A673 (cell line): ENCODE results near the gene FBRS. TPM values are rescaled to one million over a fixed set of nuclear protein-coding genes. Genes with fewer than 3 reads are reported as not detected.

Experiments used
- BruUV-seq: library from RNA; stranded (reverse); fragments of 400-500 nt; replicated peaks from 2 replicates; lab custom pipeline; 2021; lab: Mats Ljungman, UMichigan
- CTCF ChIA-PET: fragments of 300-600 bp; sonication (Branson Sonifier 250); formaldehyde crosslinking; loops from one replicate; lab custom pipeline; 2022; ENCODE audit warnings: antibody characterized with exemption; lab: Charles Lee
- POLR2A ChIA-PET: fragments of 300-600 bp; sonication (Branson Sonifier 250); formaldehyde crosslinking; loops from one replicate; lab custom pipeline; 2022; ENCODE audit warnings: antibody characterized with exemption; ENCODE audit not compliant: low non-redundant PET; lab: Charles Lee
- DNase-seq: peaks from one replicate; pipeline ENCODE4 v3.0.0-alpha.2; 2015; ENCODE audit warnings: low spot score
- H3K27ac ChIP-seq: fragments of 200-600 bp; sonication (generic); 2 replicates; pipeline ENCODE4 v1.5.1; 2016; ENCODE audit warnings: mixed run types, low read depth, mild to moderate bottlenecking, mixed read lengths, antibody characterized with exemption, low read length; ENCODE audit not compliant: poor library complexity, severe bottlenecking
- H3K27me3 ChIP-seq: fragments of 200-600 bp; sonication (generic); replicated peaks from 2 replicates; pipeline ENCODE4 v1.6.1; 2017; ENCODE audit warnings: mixed run types, low read depth, mild to moderate bottlenecking, mixed read lengths, antibody characterized with exemption, low read length; ENCODE audit not compliant: insufficient read depth, poor library complexity
- H3K36me3 ChIP-seq: fragments of 200-600 bp; sonication (generic); 2 replicates; pipeline ENCODE4 v1.6.1; 2016; ENCODE audit warnings: mixed run types, mild to moderate bottlenecking, mixed read lengths, antibody characterized with exemption, low read length; ENCODE audit not compliant: insufficient read depth, poor library complexity, severe bottlenecking
- H3K4me1 ChIP-seq: fragments of 200-600 bp; sonication (generic); 2 replicates; pipeline ENCODE4 v1.6.1; 2017; ENCODE audit warnings: mixed run types, mild to moderate bottlenecking, mixed read lengths, antibody characterized with exemption, low read length; ENCODE audit not compliant: insufficient read depth, poor library complexity, severe bottlenecking
- H3K4me3 ChIP-seq: fragments of 200-600 bp; sonication (generic); 2 replicates; pipeline ENCODE4 v1.5.1; 2016; ENCODE audit warnings: low read depth, mixed run types, mild to moderate bottlenecking, mixed read lengths, low read length; ENCODE audit not compliant: poor library complexity, severe bottlenecking
- H3K9me3 ChIP-seq: fragments of 200-600 bp; sonication (generic); 2 replicates; pipeline ENCODE4 v1.6.1; 2016; ENCODE audit warnings: mixed run types, low read depth, mild to moderate bottlenecking, mixed read lengths, antibody characterized with exemption, low read length; ENCODE audit not compliant: poor library complexity, severe bottlenecking
- EZH2 ChIP-seq: fragments of 200-600 bp; sonication (generic); IDR thresholded peaks from 2 replicates; pipeline ENCODE4 v1.6.1; 2017; ENCODE audit warnings: borderline replicate concordance, low read depth, mild to moderate bottlenecking, mixed read lengths, antibody characterized with exemption, low read length; ENCODE audit not compliant: poor library complexity, severe bottlenecking
- intact Hi-C: fragments of 100-400 bp; cut with micrococcal nuclease; formaldehyde crosslinking; loops from one replicate; pipeline ENCODE4 v1.10.0; 2022; ENCODE audit not compliant: unreplicated experiment
- total RNA-seq: library from RNA; stranded (reverse); gene quantifications from 2 replicates; pipeline ENCODE4 v1.2.3, GENCODE V29; 2021
- TF ChIP-seq, protein P1 (sequence below): fragments of 300-800, 200-600 bp; sonication (generic); conservative IDR thresholded peaks from 2 replicates; pipeline ENCODE4 v1.5.1; 2017; ENCODE audit warnings: low read depth, mild to moderate bottlenecking, antibody characterized with exemption, low read length, moderate library complexity, mixed read lengths

The FBRS gene
- total RNA-seq, 1 experiment from 2014 or later: 79.9 TPM

DNA sequence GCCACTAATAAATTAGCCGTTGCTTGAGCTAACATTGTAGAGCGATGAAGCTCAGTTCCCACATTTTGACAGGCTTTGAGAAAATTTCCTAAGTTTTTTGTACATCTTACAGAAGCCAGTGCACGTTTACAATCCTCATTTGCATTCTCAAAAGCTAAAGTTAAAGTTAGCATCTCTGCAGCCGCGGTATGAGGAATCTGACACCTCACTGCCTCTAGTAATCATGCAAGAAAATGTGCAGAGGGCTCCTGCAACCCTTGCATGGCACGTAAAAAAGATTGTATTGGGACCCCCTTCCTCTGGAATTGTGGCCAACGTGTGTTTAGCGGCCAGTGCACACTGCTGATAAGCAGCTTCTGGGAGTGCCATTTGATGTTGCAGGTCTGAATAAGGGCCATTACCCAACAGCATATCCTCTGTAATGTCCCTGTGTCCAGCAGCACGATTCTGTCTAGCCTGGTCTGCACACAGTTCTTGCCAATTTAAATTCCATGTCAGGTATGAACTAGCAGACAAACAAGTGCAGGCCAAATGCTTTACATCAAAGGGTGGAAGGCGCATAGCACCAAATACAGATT is 35.7 kb upstream of the FBRS start:
- no peaks in the 10 kb centered on the region for H3K9me3 ChIP-seq
- no TSS peak for BruUV-seq
- TF ChIP-seq, protein P1, sequence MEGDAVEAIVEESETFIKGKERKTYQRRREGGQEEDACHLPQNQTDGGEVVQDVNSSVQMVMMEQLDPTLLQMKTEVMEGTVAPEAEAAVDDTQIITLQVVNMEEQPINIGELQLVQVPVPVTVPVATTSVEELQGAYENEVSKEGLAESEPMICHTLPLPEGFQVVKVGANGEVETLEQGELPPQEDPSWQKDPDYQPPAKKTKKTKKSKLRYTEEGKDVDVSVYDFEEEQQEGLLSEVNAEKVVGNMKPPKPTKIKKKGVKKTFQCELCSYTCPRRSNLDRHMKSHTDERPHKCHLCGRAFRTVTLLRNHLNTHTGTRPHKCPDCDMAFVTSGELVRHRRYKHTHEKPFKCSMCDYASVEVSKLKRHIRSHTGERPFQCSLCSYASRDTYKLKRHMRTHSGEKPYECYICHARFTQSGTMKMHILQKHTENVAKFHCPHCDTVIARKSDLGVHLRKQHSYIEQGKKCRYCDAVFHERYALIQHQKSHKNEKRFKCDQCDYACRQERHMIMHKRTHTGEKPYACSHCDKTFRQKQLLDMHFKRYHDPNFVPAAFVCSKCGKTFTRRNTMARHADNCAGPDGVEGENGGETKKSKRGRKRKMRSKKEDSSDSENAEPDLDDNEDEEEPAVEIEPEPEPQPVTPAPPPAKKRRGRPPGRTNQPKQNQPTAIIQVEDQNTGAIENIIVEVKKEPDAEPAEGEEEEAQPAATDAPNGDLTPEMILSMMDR: no peak
- TF ChIP-seq EZH2: no peak
- H3K36me3 ChIP-seq: no peaks in the 10 kb centered on the region
- H3K4me1 ChIP-seq: no peaks in the 10 kb centered on the region
- no peak for DNase-seq
- POLR2A ChIA-PET: no interaction called here
- no peak overlapping the region for H3K27ac ChIP-seq
- intact Hi-C loops: loop anchor here (10.0 kb wide), 2 partner anchors 62 to 578 kb away; no protein-coding TSS in a partner anchor
- CTCF ChIA-PET: no interaction called here
- H3K4me3 ChIP-seq: no peak overlapping the region
- no peaks in the 10 kb centered on the region for H3K27me3 ChIP-seq

DNA sequence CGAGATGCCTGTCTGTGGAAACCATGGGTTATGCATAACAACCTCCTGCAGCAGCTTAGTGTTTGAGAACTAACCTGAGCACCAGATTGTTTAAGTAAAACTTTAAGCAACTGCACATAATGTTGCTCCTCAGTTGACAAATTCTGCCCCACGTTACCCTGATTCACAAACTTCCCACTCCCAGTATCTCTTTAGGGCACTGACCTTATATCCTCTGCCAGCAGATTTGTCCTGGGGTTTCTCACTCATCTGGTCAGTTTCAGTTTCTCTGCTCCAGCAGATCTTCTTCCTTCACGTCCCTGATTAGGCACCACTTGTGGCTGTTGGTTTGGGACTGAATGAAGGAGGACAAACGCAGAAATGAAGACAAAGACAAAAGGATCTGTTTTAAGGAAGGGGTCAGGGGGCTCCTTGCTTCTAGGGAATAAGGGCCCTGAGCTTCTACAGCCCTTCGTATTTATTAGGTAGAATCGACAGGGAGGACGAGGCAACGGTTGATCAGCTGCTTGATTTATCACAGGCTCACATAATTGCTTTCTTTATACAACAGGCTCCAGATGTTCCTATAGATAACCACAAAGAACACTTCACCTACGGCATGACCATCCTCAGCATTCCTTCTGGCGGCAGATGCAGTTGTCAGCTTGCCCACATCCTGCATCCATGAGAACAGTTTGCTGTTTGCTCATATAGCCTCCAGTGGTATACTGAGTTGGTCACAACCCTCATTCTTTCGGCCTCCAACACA is 34.5 kb upstream of the FBRS start:
- no peak overlapping the region for H3K4me3 ChIP-seq
- H3K9me3 ChIP-seq: no peaks in the 10 kb centered on the region
- H3K4me1 ChIP-seq: peaks cover 3% of the 10 kb centered on the region
- POLR2A ChIA-PET: no interaction called here
- no peak for DNase-seq
- CTCF ChIA-PET: no interaction called here
- intact Hi-C loops: loop anchor here (10.0 kb wide), 2 partner anchors 61 to 579 kb away; no protein-coding TSS in a partner anchor
- H3K27ac ChIP-seq: no peak overlapping the region
- no TSS peak for BruUV-seq
- H3K27me3 ChIP-seq: no peaks in the 10 kb centered on the region
- H3K36me3 ChIP-seq: no peaks in the 10 kb centered on the region
- TF ChIP-seq EZH2: no peak
- TF ChIP-seq, protein P1: no peak

DNA sequence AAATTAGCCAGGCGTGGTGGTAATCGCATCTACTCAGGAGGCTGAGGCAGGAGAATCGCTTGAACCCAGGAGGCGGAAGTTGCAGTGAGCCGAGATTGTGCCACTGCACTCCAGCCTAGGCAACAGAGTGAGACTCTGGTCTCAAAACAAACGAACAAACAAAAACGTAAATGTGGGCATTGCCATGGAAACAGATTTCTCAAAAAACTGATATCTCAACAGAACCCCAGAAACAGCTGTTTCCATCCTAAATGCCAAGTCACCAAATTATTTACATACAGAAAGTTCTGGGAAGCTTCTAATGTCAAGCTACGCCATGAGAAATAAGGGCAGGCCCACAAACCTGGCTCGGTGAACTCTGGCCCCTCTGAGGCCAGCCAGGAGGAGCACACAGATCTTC is 32.0 kb upstream of the FBRS start:
- BruUV-seq: no TSS peak
- ChIA-PET POLR2A (interaction anchor here (0.6 kb wide), 2 partner anchors 30 to 231 kb away, joined by 3 to 6 read pairs; partner anchors contain the start of gene ZNF48), CTCF (no interaction called here)
- Histone ChIP-seq H3K27ac (no peak overlapping the region), H3K27me3 (no peaks in the 10 kb centered on the region), H3K4me3 (no peak overlapping the region), H3K4me1 (peaks cover 3% of the 10 kb centered on the region), H3K36me3 (no peaks in the 10 kb centered on the region), H3K9me3 (no peaks in the 10 kb centered on the region)
- no peak for DNase-seq
- intact Hi-C loops: loop anchor here (5.0 to 10.0 kb wide), 3 partner anchors 59 to 581 kb away; partner anchors contain the start of gene GDPD3
- TF ChIP-seq EZH2: no peak
- TF ChIP-seq, protein P1: no peak
